IMR-90 (cell line): ENCODE data around the gene MICALL2. TPM values are rescaled to one million over a fixed set of nuclear protein-coding genes. Genes with fewer than 3 reads are reported as not detected.

ENCODE experiments used
- ATAC-seq: fragments of 200-7000 bp; cut with Tn5 transposase; 2 replicates; pipeline ENCODE4 v1.9.1; 2020; ENCODE audit warnings: low read depth, mild to moderate bottlenecking, moderate library complexity
- BruUV-seq: library from RNA; stranded (reverse); fragments of 400-500 nt; replicated peaks from 2 replicates; lab custom pipeline; 2021; lab: Mats Ljungman, UMichigan
- CTCF ChIA-PET: fragments of 300-600 bp; formaldehyde crosslinking; extraction: SDS; loops from one replicate; lab custom pipeline; 2021; ENCODE audit warnings: antibody characterized with exemption; lab: Yijun Ruan, JAX
- POLR2A ChIA-PET: fragments of 300-600 bp; sonication (Branson Sonifier 250); formaldehyde crosslinking; loops from one replicate; lab custom pipeline; 2022; ENCODE audit warnings: antibody characterized with exemption; ENCODE audit not compliant: unreplicated experiment; lab: Charles Lee
- DNase-seq: peaks from one replicate; pipeline ENCODE4 v3.0.0; 2013
- H2AFZ ChIP-seq: replicated peaks from 2 replicates; pipeline ENCODE3; 2013; ENCODE audit warnings: low read length, mild to moderate bottlenecking; ENCODE audit not compliant: poor library complexity
- H2AK5ac ChIP-seq: 2 replicates; pipeline ENCODE4 v1.6.1; 2013; ENCODE audit warnings: low read depth, low read length, inconsistent platforms
- H2AK9ac ChIP-seq: replicated peaks from 2 replicates; pipeline ENCODE3; 2013; ENCODE audit warnings: mild to moderate bottlenecking, low read depth, low read length, moderate library complexity; ENCODE audit not compliant: poor library complexity
- H2BK120ac ChIP-seq: 2 replicates; pipeline ENCODE4 v1.6.1; 2013; ENCODE audit warnings: low read depth, low read length, inconsistent platforms
- H2BK15ac ChIP-seq: 3 replicates; pipeline ENCODE4 v1.6.1; 2013; ENCODE audit warnings: low read depth, low read length, inconsistent platforms
- H2BK20ac ChIP-seq: 2 replicates; pipeline ENCODE4 v1.6.1; 2013; ENCODE audit warnings: low read depth, mild to moderate bottlenecking, inconsistent platforms, low read length, moderate library complexity
- H2BK5ac ChIP-seq: 2 replicates; pipeline ENCODE4 v1.6.1; 2013; ENCODE audit warnings: mild to moderate bottlenecking, low read depth, low read length, inconsistent platforms; ENCODE audit not compliant: poor library complexity, severe bottlenecking
- H3K14ac ChIP-seq: replicated peaks from 2 replicates; pipeline ENCODE4 v1.6.1; 2013; ENCODE audit warnings: low read depth, low read length, inconsistent platforms
- H3K18ac ChIP-seq: 2 replicates; pipeline ENCODE4 v1.6.1; 2013; ENCODE audit warnings: low read depth, low read length, control low read depth
- H3K23ac ChIP-seq: 2 replicates; pipeline ENCODE4 v1.6.1; 2013; ENCODE audit warnings: low read depth, low read length, inconsistent platforms
- H3K27ac ChIP-seq: 2 replicates; pipeline ENCODE4 v1.5.1; 2013; ENCODE audit warnings: mild to moderate bottlenecking, control low read depth, low read length; ENCODE audit not compliant: insufficient read depth
- H3K27me3 ChIP-seq: 2 replicates; pipeline ENCODE4 v1.6.1; 2013; ENCODE audit warnings: low read length; ENCODE audit not compliant: control insufficient read depth, insufficient read depth
- H3K36me3 ChIP-seq: 2 replicates; pipeline ENCODE4 v1.6.1; 2013; ENCODE audit warnings: low read length, mixed read lengths; ENCODE audit not compliant: control insufficient read depth, insufficient read depth
- H3K4ac ChIP-seq: 2 replicates; pipeline ENCODE4 v1.6.1; 2013; ENCODE audit warnings: low read depth, low read length, inconsistent platforms
- H3K4me1 ChIP-seq: 2 replicates; pipeline ENCODE4 v1.6.1; 2013; ENCODE audit warnings: low read length, mixed read lengths; ENCODE audit not compliant: control insufficient read depth, insufficient read depth
- H3K4me2 ChIP-seq: 2 replicates; pipeline ENCODE4 v1.6.1; 2013; ENCODE audit warnings: low read depth, mild to moderate bottlenecking, control low read depth, low read length, moderate library complexity
- H3K4me3 ChIP-seq: 2 replicates; pipeline ENCODE4 v1.5.1; 2013; ENCODE audit warnings: low read depth, mild to moderate bottlenecking, control low read depth, low read length, moderate library complexity; ENCODE audit not compliant: insufficient read depth
- H3K56ac ChIP-seq: 2 replicates; pipeline ENCODE4 v1.6.1; 2013; ENCODE audit warnings: low read length, inconsistent platforms; ENCODE audit not compliant: insufficient read depth; ENCODE audit errors: extremely low read depth
- H3K79me1 ChIP-seq, 2 experiments: 2 replicates each; pipeline ENCODE4 v1.6.1; 2013; ENCODE audit warnings: low read length in 2 of 2, inconsistent platforms in 1 of 2, low read depth in 1 of 2
- H3K9ac ChIP-seq: 2 replicates; pipeline ENCODE4 v1.6.1; 2013; ENCODE audit warnings: low read depth, low read length, control low read depth
- H3K9me1 ChIP-seq: 2 replicates; pipeline ENCODE4 v1.6.1; 2013; ENCODE audit warnings: low read length, inconsistent platforms; ENCODE audit not compliant: insufficient read depth
- H3K9me3 ChIP-seq: 2 replicates; pipeline ENCODE4 v1.6.1; 2013; ENCODE audit warnings: low read length; ENCODE audit not compliant: control insufficient read depth, insufficient read depth
- H4K20me1 ChIP-seq: 2 replicates; pipeline ENCODE4 v1.6.1; 2013; ENCODE audit warnings: low read length, inconsistent platforms; ENCODE audit not compliant: insufficient read depth
- H4K5ac ChIP-seq: 2 replicates; pipeline ENCODE4 v1.6.1; 2013; ENCODE audit warnings: mild to moderate bottlenecking, low read depth, low read length, control low read depth
- H4K8ac ChIP-seq, 2 experiments: 2 replicates each; pipeline ENCODE4 v1.6.1; 2013; ENCODE audit warnings: low read depth in 2 of 2, low read length in 2 of 2, control low read depth in 1 of 2, inconsistent platforms in 1 of 2
- H4K91ac ChIP-seq: 2 replicates; pipeline ENCODE4 v1.6.1; 2013; ENCODE audit warnings: low read depth, low read length, inconsistent platforms; ENCODE audit not compliant: insufficient read depth
- BHLHE40 ChIP-seq: fragments of 150-350 bp; IDR thresholded peaks from 2 replicates; pipeline ENCODE4 v1.6.1; 2016; ENCODE audit warnings: mild to moderate bottlenecking, low read depth, low read length
- CEBPB ChIP-seq: IDR thresholded peaks from 2 replicates; pipeline ENCODE4 v1.6.1; 2012; ENCODE audit warnings: low read depth, low read length, improper control_type of control experiment
- CHD1 ChIP-seq: IDR thresholded peaks from 2 replicates; pipeline ENCODE4 v1.6.1; 2012; ENCODE audit warnings: low read depth, low read length, improper control_type of control experiment
- FOS ChIP-seq: fragments of 150-350 bp; IDR thresholded peaks from 2 replicates; pipeline ENCODE4 v1.6.1; 2016; ENCODE audit warnings: low read depth, low read length
- MAFK ChIP-seq: IDR thresholded peaks from 2 replicates; pipeline ENCODE4 v1.6.1; 2012; ENCODE audit warnings: low read depth, low read length, improper control_type of control experiment
- MAZ ChIP-seq: IDR thresholded peaks from 2 replicates; pipeline ENCODE4 v1.6.1; 2012; ENCODE audit warnings: low read depth, mild to moderate bottlenecking, low read length, improper control_type of control experiment, moderate library complexity, borderline replicate concordance
- MXI1 ChIP-seq: IDR thresholded peaks from 2 replicates; pipeline ENCODE4 v1.6.1; 2012; ENCODE audit warnings: low read depth, mild to moderate bottlenecking, low read length, moderate library complexity, borderline replicate concordance
- NFE2L2 ChIP-seq: fragments of 150-350 bp; IDR thresholded peaks from 2 replicates; pipeline ENCODE4 v1.6.1; 2016; ENCODE audit warnings: low read depth, mild to moderate bottlenecking, low read length
- POLR2A ChIP-seq: IDR thresholded peaks from 2 replicates; pipeline ENCODE4 v1.6.1; 2012; ENCODE audit warnings: mild to moderate bottlenecking, low read depth, low read length
- RAD21 ChIP-seq: IDR thresholded peaks from 2 replicates; pipeline ENCODE4 v1.6.1; 2012; ENCODE audit warnings: low read length, improper control_type of control experiment
- RCOR1 ChIP-seq: IDR thresholded peaks from 2 replicates; pipeline ENCODE4 v1.6.1; 2012; ENCODE audit warnings: mild to moderate bottlenecking, low read length, improper control_type of control experiment; ENCODE audit not compliant: insufficient replicate concordance
- RFX5 ChIP-seq: IDR thresholded peaks from 2 replicates; pipeline ENCODE4 v1.8.0; 2012; ENCODE audit warnings: low read depth, mild to moderate bottlenecking, low read length, moderate library complexity
- SMC3 ChIP-seq: fragments of 150-350 bp; IDR thresholded peaks from 2 replicates; pipeline ENCODE4 v1.6.1; 2016; ENCODE audit warnings: low read depth, mild to moderate bottlenecking, antibody characterized with exemption, low read length, moderate library complexity
- whole genome bisulfite sequencing, 2 experiments: methylation state at CpG; one replicate each; pipeline versions ENCODE4 v1.1.5 to v1.1.7; 2013; ENCODE audit warnings: missing lambda C conversion rate in 2 of 2; ENCODE audit not compliant: insufficient read length in 1 of 2; ENCODE audit errors: extremely low coverage in 2 of 2; 5-methylcytosine and 5-hydroxymethylcytosine counted together
- dilution Hi-C: fragments of 300-500 bp; cut with HindIII; formaldehyde crosslinking; loops from one replicate; pipeline ENCODE4 v1.14.3; 2018; ENCODE audit warnings: low sequenced_read_pairs; ENCODE audit not compliant: unreplicated experiment
- in situ Hi-C: fragments of 300-500 bp; cut with MboI; formaldehyde crosslinking; loops from 3 replicates; pipeline ENCODE4 v1.14.3; 2019; ENCODE audit warnings: low sequenced_read_pairs, inconsistent platforms, mixed read lengths
- intact Hi-C: fragments of 100-400 bp; cut with micrococcal nuclease; formaldehyde crosslinking; loops from 2 replicates; pipeline ENCODE4 v1.10.0; 2022
- polyA plus RNA-seq, 3 experiments: library from polyadenylated mRNA; depleted of rRNA; stranded (reverse); fragments of >200 nt; gene quantifications; 2 replicates each; pipeline ENCODE4 v1.2.3, GENCODE V29; 2012; ENCODE audit warnings: low replicate concordance in 1 of 3
- total RNA-seq: library from RNA; depleted of rRNA; stranded (reverse); fragments of >200 nt; gene quantifications from 2 replicates; pipeline ENCODE4 v1.2.3, GENCODE V29; 2012
- TF ChIP-seq, protein P1 (sequence below): conservative IDR thresholded peaks from 2 replicates; pipeline ENCODE4 v1.5.1; 2012; ENCODE audit warnings: mild to moderate bottlenecking, low read depth, low read length, improper control_type of control experiment
- TF ChIP-seq, protein P2 (sequence below): fragments of 150-350 bp; IDR thresholded peaks from 2 replicates; pipeline ENCODE4 v1.6.1; 2016; ENCODE audit warnings: low read depth, mild to moderate bottlenecking, low read length, moderate library complexity, borderline replicate concordance
- TF ChIP-seq, protein P3 (sequence below): fragments of 150-350 bp; IDR thresholded peaks from 2 replicates; pipeline ENCODE4 v1.6.1; 2017; ENCODE audit warnings: mild to moderate bottlenecking, antibody characterized with exemption, low read length, low read depth

The MICALL2 gene
- total and polyA plus RNA-seq, 2 of the 4 experiments (the other 2 are of a cell fraction): 6.6 to 34.1 TPM

DNA sequence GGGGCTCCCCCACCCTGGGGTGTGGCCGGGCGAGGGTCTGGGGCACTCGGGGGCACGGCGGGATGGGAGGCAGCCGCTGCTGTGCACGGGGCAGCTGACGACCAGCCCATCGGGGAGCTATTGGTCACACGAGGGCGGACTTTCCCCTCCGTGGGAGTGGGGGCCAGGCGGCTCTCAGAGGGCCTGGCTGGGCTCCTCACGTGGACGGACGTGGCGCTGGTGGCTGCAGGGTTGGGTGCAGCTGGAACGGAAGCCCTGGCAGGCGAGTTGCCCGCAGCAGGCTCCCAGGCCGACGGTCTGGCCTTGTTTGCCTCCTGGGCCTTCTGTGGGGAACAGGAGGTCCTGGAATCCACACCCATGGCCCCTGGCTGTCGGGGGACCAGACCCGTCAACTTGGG lies 14.3 kb downstream of the MICALL2 start:
- ATAC-seq (no peak), DNase-seq (no peak)
- Histone ChIP-seq H2BK5ac (no peak overlapping the region), H3K56ac (no peak overlapping the region), H3K79me1 (peaks cover 0 to 6% of the 10 kb centered on the region in 2 experiments; a peak in 1 of 4 replicates), H3K4me2 (no peak overlapping the region), H3K4ac (no peak overlapping the region), H3K36me3 (peaks cover 35% of the 10 kb centered on the region), H2BK20ac (no peak overlapping the region), H3K4me1 (peaks cover 15% of the 10 kb centered on the region), H3K9me3 (no peaks in the 10 kb centered on the region), H4K8ac (no peak overlapping the region), H3K14ac (no peak overlapping the region), H2BK120ac (no peak overlapping the region), H3K9me1 (no peaks in the 10 kb centered on the region), H3K27me3 (no peaks in the 10 kb centered on the region), H3K23ac (no peak overlapping the region), H4K20me1 (no peaks in the 10 kb centered on the region), H2AFZ (no peak overlapping the region), H3K9ac (no peak overlapping the region), H3K4me3 (no peak overlapping the region), H4K5ac (no peak overlapping the region), H2BK15ac (no peak overlapping the region), H4K91ac (no peak overlapping the region), H2AK9ac (no peak overlapping the region), H3K18ac (no peak overlapping the region), H2AK5ac (no peak overlapping the region), H3K27ac (no peak overlapping the region)
- dilution Hi-C loops (no loop called here), intact Hi-C loops (no loop called here), in situ Hi-C loops (no loop called here)
- ChIA-PET CTCF (no interaction called here), POLR2A (no interaction called here)
- no peak for TF ChIP-seq CHD1
- no peak for TF ChIP-seq RFX5
- TF ChIP-seq MXI1: no peak
- TF ChIP-seq FOS: no peak
- no peak for TF ChIP-seq CEBPB
- TF ChIP-seq MAFK: no peak
- TF ChIP-seq, protein P1, sequence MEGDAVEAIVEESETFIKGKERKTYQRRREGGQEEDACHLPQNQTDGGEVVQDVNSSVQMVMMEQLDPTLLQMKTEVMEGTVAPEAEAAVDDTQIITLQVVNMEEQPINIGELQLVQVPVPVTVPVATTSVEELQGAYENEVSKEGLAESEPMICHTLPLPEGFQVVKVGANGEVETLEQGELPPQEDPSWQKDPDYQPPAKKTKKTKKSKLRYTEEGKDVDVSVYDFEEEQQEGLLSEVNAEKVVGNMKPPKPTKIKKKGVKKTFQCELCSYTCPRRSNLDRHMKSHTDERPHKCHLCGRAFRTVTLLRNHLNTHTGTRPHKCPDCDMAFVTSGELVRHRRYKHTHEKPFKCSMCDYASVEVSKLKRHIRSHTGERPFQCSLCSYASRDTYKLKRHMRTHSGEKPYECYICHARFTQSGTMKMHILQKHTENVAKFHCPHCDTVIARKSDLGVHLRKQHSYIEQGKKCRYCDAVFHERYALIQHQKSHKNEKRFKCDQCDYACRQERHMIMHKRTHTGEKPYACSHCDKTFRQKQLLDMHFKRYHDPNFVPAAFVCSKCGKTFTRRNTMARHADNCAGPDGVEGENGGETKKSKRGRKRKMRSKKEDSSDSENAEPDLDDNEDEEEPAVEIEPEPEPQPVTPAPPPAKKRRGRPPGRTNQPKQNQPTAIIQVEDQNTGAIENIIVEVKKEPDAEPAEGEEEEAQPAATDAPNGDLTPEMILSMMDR: no peak
- no peak for TF ChIP-seq BHLHE40
- TF ChIP-seq, protein P2, sequence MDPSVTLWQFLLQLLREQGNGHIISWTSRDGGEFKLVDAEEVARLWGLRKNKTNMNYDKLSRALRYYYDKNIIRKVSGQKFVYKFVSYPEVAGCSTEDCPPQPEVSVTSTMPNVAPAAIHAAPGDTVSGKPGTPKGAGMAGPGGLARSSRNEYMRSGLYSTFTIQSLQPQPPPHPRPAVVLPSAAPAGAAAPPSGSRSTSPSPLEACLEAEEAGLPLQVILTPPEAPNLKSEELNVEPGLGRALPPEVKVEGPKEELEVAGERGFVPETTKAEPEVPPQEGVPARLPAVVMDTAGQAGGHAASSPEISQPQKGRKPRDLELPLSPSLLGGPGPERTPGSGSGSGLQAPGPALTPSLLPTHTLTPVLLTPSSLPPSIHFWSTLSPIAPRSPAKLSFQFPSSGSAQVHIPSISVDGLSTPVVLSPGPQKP: no peak
- TF ChIP-seq POLR2A: no peak
- no peak for TF ChIP-seq MAZ
- no peak for TF ChIP-seq SMC3
- no peak for TF ChIP-seq RAD21
- TF ChIP-seq, protein P3, sequence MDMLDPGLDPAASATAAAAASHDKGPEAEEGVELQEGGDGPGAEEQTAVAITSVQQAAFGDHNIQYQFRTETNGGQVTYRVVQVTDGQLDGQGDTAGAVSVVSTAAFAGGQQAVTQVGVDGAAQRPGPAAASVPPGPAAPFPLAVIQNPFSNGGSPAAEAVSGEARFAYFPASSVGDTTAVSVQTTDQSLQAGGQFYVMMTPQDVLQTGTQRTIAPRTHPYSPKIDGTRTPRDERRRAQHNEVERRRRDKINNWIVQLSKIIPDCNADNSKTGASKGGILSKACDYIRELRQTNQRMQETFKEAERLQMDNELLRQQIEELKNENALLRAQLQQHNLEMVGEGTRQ: no peak
- no peak for TF ChIP-seq RCOR1
- no peak for TF ChIP-seq NFE2L2
- BruUV-seq: no TSS peak
- WGBS, 2 experiments: 78% methylated on average over 17 of the region's 24 CpGs; no CpG with 5 or more reads in 1 of the 2 experiments
